Activated T-helper 17 cell treated with anti-CD3 and anti-CD28 coated beads, Interleukin-2, amount 50 U/mL, for 72 hours (primary cell): ENCODE measurements around the gene HSPB9. TPM values are rescaled to one million over a fixed set of nuclear protein-coding genes. Genes with fewer than 3 reads are reported as not detected.
A peak's percentile ranks its signal among the peaks of the same experiment; 100 is the strongest.
"Not testable (repeated sequence)": the region's sequence is repeated elsewhere in the genome, so short reads cannot be mapped to it uniquely, and the experiment has no call there.

ENCODE experiments used
- ATAC-seq: fragments of 150-1000 bp; cut with Tn5 transposase; replicated peaks from 2 replicates; pipeline ENCODE4 v1.10.0; 2021; ENCODE audit warnings: mild to moderate bottlenecking, moderate library complexity
- H3K27ac Mint-ChIP-seq: one replicate; pipeline ENCODE4 v1.8.0; 2022; ENCODE audit warnings: mixed read lengths
- H3K27me3 Mint-ChIP-seq: one replicate; pipeline ENCODE4 v1.8.0; 2022; ENCODE audit warnings: mixed read lengths
- H3K36me3 Mint-ChIP-seq: one replicate; pipeline ENCODE4 v1.8.0; 2022; ENCODE audit warnings: low read depth, mild to moderate bottlenecking, mixed read lengths
- H3K4me1 Mint-ChIP-seq: one replicate; pipeline ENCODE4 v1.8.0; 2022; ENCODE audit warnings: mixed read lengths
- H3K4me3 Mint-ChIP-seq: one replicate; pipeline ENCODE4 v1.8.0; 2022; ENCODE audit warnings: mild to moderate bottlenecking, mixed read lengths
- H3K9me3 Mint-ChIP-seq: one replicate; pipeline ENCODE4 v1.8.0; 2022; ENCODE audit warnings: mixed read lengths
- total RNA-seq, 2 donors: library from RNA; stranded (reverse); gene quantifications; one replicate each; pipeline ENCODE4 v1.2.3, GENCODE V29; 2022

Gene HSPB9
- total RNA-seq, 2 donors from 2014 or later, result 0.13 TPM; not detected in 1

DNA sequence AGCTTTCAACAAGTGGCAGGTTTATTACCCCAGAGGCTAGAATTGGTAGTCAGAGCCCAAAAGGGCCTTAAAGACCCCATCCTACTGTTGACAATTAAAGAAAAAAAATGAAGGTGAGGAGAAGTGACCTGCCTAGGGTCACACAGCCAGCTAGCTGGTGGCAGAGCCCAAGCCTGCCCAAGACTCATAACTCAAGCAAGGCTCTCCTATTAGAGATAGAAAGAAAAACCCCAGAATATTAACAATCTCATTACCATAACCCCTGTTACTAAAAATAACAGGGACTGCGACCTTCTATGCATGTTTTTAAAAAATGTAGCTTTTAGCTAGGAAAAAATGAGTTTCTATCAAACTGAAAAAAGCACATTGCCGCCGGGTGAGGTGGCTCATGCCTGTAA lies 14.0 kb downstream of the HSPB9 start:
- no peaks in the 10 kb centered on the region for H3K9me3 Mint-ChIP-seq
- peaks cover 66% of the 10 kb centered on the region for H3K36me3 Mint-ChIP-seq
- H3K27me3 Mint-ChIP-seq, result no peaks in the 10 kb centered on the region
- peaks cover 24% of the 10 kb centered on the region for H3K4me1 Mint-ChIP-seq
- no peak overlapping the region for H3K27ac Mint-ChIP-seq
- no peak overlapping the region for H3K4me3 Mint-ChIP-seq
- no peak for ATAC-seq

DNA sequence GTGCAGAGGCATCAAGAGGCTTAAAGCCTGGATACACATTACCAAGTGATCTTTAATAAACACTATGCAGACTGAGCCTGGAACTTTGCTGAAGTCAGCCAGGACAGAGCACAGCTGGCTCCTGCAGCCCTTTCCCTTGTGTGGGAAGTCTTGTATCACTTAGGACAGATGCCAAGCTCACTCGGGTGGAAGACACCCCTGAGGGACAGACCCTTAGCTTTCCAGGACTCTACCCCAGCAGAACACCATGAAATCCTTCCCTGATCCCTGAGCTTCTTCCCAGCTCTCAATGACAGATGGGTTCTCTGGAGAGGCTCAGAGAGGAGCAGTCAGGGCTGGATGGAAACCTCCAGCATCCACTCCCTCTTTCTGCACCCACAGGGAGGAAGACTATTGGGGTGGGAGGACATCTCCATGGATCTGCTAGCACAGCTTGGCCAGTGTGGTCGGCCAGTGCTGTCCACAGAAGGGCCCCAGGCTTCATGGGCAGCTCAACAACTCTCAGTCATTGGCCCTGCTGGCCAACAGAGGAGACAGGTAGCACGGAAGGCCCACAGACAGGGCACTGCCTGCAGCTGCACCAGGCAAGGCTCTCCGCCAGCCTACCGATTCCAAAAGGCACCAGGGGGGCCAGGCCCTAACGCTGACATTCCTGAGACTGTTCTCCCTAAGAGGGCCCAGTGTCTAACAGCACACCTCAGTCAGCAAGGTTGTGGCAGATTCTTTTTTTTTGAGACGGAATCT lies 16.3 kb downstream of the HSPB9 start:
- Mint-ChIP-seq H3K9me3 (no peaks in the 10 kb centered on the region), H3K27me3 (no peaks in the 10 kb centered on the region), H3K36me3 (peaks cover 66% of the 10 kb centered on the region), H3K4me3 (no peak overlapping the region), H3K27ac (no peak overlapping the region), H3K4me1 (peaks cover 19% of the 10 kb centered on the region)
- ATAC-seq, result no peak

DNA sequence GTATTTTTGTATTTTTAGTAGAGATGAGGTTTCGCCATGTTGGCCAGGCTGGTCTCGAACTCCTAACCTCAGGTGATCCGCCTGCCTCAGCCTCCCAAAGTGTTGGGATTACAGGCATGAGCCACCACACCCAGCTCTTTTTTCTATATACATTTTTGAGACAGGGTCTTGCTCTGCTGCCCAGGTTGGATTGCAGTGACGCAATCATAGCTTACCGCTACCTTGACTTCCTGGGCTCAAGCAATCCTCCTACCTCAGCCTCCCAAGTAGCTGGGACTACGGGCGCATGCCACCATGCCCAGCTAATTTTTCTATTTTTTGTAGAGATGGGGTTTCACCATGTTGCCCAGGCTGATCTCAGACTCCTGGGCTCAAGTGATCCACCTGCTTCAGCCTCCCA lies 18.1 kb downstream of the HSPB9 start:
- H3K27ac Mint-ChIP-seq, H3K27me3 Mint-ChIP-seq, H3K4me3 Mint-ChIP-seq, ATAC-seq, H3K9me3 Mint-ChIP-seq: not testable (repeated sequence)
- peaks cover 60% of the 10 kb centered on the region for H3K36me3 Mint-ChIP-seq
- peaks cover 15% of the 10 kb centered on the region for H3K4me1 Mint-ChIP-seq

DNA sequence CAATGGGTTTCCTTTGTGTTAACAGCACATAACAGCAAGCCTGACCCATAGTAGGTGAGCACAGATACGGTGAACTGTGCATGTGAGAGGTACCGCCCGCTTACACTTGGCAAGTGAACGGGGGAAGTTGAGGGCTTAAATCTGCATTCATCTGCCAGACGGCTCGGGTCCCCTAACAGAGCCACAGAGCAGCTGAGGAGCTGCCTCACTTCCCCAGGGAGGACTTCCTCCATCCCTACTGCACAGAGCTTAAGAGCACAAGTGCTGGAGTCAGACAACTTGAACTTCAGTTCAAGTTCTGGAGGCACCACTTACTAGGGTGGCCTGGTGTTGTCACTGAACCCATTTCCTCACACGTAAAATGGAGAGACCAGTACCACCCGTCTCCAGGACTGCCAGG lies 18.8 kb downstream of the HSPB9 start:
- Mint-ChIP-seq H3K36me3 (peaks cover 60% of the 10 kb centered on the region), H3K4me1 (peaks cover 9% of the 10 kb centered on the region)
- no peak for ATAC-seq

GRCh38 chr17:42142371-42142896 lies 19.8 kb downstream of the HSPB9 start:
- H3K27ac Mint-ChIP-seq, result peak overlapping the region; percentile 9
- no peaks in the 10 kb centered on the region for H3K27me3 Mint-ChIP-seq
- ATAC-seq, result no peak
- H3K4me1 Mint-ChIP-seq, result peaks cover 6% of the 10 kb centered on the region
- peaks cover 60% of the 10 kb centered on the region for H3K36me3 Mint-ChIP-seq
- H3K4me3 Mint-ChIP-seq, result no peak overlapping the region
- no peaks in the 10 kb centered on the region for H3K9me3 Mint-ChIP-seq

More for the DNA sequence above, 18.8 kb downstream of the HSPB9 start:
- H3K9me3 Mint-ChIP-seq, result no peaks in the 10 kb centered on the region
- H3K27ac Mint-ChIP-seq, result no peak overlapping the region
- H3K27me3 Mint-ChIP-seq, result no peaks in the 10 kb centered on the region
- H3K4me3 Mint-ChIP-seq, result no peak overlapping the region

DNA sequence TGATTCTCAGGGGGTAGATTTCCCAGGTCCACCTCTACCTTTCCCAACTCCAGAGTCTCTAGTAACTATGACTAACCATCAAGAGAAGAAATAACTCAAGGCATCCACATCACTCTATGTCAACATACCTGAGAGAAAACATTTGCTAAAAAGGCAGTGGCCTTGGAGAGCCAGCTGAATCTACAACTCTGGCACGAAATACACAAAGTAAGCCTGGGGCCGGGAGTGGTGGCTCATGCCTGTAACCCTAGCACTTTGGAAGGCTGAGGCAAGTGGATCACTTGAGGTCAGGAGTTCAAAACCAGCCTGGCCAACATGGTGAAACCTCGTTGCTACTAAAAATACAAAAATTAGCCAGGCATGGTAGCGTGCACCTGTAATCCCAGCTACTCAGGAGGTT lies 20.5 kb downstream of the HSPB9 start:
- not testable (repeated sequence) for H3K4me1 Mint-ChIP-seq, H3K4me3 Mint-ChIP-seq, ATAC-seq, H3K27ac Mint-ChIP-seq, H3K9me3 Mint-ChIP-seq, H3K27me3 Mint-ChIP-seq
- peaks cover 60% of the 10 kb centered on the region for H3K36me3 Mint-ChIP-seq

GRCh38 chr17:42146911-42147607 lies 24.5 kb downstream of the HSPB9 start:
- no peaks in the 10 kb centered on the region for H3K27me3 Mint-ChIP-seq
- peaks cover 68% of the 10 kb centered on the region for H3K36me3 Mint-ChIP-seq
- H3K4me1 Mint-ChIP-seq, result peaks cover 6% of the 10 kb centered on the region
- H3K4me3 Mint-ChIP-seq, result no peak overlapping the region
- peak overlapping the region; percentile 53 for H3K27ac Mint-ChIP-seq
- ATAC-seq, result no peak
- H3K9me3 Mint-ChIP-seq, result no peaks in the 10 kb centered on the region

DNA sequence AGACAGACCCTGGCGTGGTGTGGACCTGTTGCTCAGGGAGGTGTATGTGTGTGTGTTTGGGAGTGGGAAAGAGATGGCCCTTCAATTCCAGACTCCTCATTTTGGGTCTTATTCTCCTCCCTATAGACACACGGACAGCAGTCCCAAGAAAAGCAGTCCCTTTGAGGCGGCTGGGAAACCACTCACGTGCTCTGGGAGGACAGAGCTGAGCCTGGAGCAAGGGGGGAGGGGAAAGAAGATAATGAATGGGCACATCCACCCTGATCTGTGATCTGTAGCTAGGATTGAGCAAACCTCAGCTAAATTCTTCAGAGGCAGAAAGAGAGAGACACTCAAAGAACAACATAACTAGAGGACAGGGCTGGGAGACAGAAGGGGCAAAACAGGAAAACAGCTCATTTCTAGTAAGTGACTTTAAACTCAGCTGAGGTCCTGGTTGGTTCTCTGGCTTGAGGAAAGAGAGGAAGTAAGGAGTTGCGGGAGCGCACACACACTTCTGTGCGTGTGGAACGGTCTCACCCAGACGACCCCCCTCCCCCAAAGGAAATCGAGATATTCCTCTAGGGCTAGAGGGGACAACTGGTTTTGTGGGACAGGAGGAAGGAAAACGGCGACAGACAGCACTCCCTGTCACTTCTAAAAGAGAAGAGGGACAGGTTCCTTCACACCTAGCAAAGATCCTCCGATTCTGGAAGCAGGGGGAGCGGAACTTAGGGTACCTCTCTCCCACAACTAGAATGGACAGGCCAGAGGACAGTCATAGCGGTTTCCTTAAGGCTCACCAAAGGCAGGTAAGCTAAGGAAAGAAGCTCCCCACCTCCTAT lies 31.5 kb downstream of the HSPB9 start:
- Mint-ChIP-seq H3K4me1 (peaks cover 4% of the 10 kb centered on the region), H3K27me3 (no peaks in the 10 kb centered on the region), H3K36me3 (peaks cover 22% of the 10 kb centered on the region), H3K4me3 (peak overlapping the region; percentile 91), H3K27ac (peak overlapping the region; percentile 93), H3K9me3 (no peaks in the 10 kb centered on the region)
- no peak for ATAC-seq

GRCh38 chr17:42155614-42156045 lies 33.0 kb downstream of the HSPB9 start:
- Mint-ChIP-seq H3K36me3 (peaks cover 18% of the 10 kb centered on the region), H3K9me3 (no peaks in the 10 kb centered on the region), H3K4me3 (peak overlapping the region; percentile 91), H3K27me3 (no peaks in the 10 kb centered on the region), H3K27ac (peak overlapping the region; percentile 93), H3K4me1 (peaks cover 4% of the 10 kb centered on the region)
- no peak for ATAC-seq

DNA sequence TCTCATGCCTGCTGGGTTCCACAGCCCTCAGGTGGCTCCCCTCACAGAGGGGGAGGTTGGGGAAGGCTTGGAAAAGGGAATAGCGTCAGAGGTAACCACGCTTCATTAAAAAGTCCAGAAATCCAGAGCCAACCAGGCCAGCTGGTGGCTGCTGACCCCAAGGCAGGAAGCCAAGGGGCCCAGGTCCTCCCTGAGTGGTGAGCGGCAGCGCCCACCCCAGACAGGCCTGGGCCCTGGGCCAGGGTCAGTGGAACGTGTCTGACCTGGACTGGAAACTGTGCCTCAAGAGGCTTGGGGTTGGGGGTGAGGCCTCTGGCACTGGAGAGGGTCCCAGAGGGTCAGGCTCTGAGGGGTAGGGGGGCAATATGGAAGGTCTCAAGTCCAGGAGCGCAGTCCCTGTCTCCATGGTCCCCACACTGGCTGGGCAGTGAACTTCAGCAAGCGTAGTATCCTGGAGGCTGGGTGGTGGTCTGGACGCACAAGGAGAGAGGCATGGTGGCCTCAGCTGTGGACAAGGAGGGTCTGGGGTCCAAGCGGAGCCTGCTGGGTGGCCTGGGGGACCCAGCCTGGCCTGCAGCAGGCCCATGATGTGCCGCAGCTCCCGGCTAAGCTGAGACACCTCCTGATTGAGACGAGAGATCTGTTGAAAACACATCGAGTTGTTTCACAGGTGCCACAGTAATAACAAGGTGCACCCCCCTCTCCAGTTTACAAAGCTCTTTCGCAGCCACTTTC lies 37.4 kb downstream of the HSPB9 start:
- no peak for ATAC-seq
- H3K9me3 Mint-ChIP-seq, result no peaks in the 10 kb centered on the region
- no peak overlapping the region for H3K27ac Mint-ChIP-seq
- no peaks in the 10 kb centered on the region for H3K36me3 Mint-ChIP-seq
- H3K27me3 Mint-ChIP-seq, result no peaks in the 10 kb centered on the region
- H3K4me1 Mint-ChIP-seq, result peaks cover 5% of the 10 kb centered on the region
- H3K4me3 Mint-ChIP-seq, result no peak overlapping the region

DNA sequence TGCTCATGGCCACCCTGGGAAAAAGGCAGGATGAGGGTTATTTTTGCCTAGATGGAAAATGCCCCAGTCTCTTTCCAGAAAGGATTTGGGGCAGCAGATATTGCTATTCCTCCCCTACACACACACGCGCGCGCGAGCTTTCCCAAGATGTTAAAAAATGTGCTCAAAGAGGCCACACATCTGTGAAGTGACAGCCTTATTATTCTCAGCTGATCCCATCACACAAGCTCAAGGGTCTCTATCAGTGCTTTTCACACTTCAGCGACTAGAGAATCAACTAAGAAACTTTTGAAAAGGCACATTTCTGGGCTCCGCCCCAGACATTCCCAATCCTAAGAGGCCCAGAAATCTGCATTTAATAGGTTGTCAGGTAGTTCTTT lies 37.9 kb downstream of the HSPB9 start:
- no peaks in the 10 kb centered on the region for H3K9me3 Mint-ChIP-seq
- H3K36me3 Mint-ChIP-seq, result no peaks in the 10 kb centered on the region
- no peak overlapping the region for H3K4me3 Mint-ChIP-seq
- ATAC-seq, result no peak
- no peaks in the 10 kb centered on the region for H3K27me3 Mint-ChIP-seq
- H3K4me1 Mint-ChIP-seq, result peaks cover 5% of the 10 kb centered on the region
- no peak overlapping the region for H3K27ac Mint-ChIP-seq

DNA sequence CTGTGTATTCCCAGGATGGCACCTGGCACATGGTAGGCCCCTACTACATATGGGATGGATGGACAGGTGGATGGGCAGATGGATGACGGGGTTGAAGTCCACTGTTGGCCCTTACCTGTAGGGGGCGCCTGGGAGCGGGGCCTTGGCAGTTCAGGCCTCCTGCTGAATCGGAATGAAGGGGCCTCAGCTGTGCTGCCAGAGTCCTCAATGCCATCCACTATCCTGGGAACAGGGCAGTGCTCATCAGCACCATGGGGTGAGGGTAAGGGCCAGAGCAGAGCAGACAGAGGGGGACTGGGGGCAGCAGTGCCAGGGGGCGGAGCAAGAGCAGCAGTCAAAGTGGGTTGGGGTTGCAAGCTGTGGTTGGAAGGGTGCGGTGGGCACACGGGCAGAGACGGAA lies 40.5 kb downstream of the HSPB9 start:
- Mint-ChIP-seq H3K27me3 (no peaks in the 10 kb centered on the region), H3K4me3 (no peak overlapping the region), H3K27ac (peak overlapping the region; percentile 66), H3K36me3 (no peaks in the 10 kb centered on the region), H3K9me3 (no peaks in the 10 kb centered on the region), H3K4me1 (peaks cover 8% of the 10 kb centered on the region)
- ATAC-seq, result peak; percentile 66

DNA sequence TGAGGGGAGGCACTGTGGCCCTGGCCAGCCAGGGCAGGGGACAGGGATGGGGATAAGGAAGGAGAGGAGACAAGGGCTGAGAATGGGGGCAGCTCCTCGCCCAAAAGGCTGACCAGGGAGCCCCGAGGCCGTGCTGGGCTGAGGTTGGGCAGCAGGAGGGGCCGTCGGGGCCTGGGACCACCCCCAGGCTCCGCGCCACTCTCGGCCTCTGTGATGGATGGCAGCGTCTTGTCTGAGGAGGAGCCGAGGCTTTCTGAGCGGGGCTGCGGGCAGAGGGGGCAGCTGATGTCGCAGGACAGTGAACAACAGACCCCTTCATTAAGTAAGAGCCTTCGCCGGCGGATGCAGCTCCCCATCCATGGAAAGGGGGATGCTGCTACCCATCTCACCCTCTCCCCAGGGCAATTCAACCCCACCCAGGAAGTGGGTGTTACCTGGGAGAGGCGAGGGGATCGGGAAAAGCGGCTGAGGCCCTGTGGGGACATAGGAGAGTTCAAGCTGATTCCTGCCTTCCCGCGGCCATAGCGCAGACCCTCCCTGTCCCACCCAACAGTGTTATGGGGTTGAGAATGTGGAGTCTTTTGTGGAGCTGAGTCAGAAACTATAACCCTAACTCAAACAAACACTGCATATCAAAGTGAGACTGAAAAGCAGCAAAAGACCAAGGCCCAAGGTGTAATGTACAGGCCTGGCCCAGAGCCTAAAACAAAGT lies 41.2 kb downstream of the HSPB9 start:
- Mint-ChIP-seq H3K27ac (no peak overlapping the region), H3K4me3 (no peak overlapping the region), H3K36me3 (no peaks in the 10 kb centered on the region), H3K9me3 (no peaks in the 10 kb centered on the region), H3K4me1 (peaks cover 8% of the 10 kb centered on the region), H3K27me3 (no peaks in the 10 kb centered on the region)
- no peak for ATAC-seq
